ENCODE results near the gene PSMD12. TPM values are rescaled to one million over a fixed set of nuclear protein-coding genes. Genes with fewer than 3 reads are reported as not detected.
"Not testable (repeated sequence)": the region's sequence is repeated elsewhere in the genome, so short reads cannot be mapped to it uniquely, and the experiment has no call there.

Gene PSMD12
- polyA plus RNA-seq, 4 donors: 33.6 to 52.9 (median 46.1) TPM

DNA sequence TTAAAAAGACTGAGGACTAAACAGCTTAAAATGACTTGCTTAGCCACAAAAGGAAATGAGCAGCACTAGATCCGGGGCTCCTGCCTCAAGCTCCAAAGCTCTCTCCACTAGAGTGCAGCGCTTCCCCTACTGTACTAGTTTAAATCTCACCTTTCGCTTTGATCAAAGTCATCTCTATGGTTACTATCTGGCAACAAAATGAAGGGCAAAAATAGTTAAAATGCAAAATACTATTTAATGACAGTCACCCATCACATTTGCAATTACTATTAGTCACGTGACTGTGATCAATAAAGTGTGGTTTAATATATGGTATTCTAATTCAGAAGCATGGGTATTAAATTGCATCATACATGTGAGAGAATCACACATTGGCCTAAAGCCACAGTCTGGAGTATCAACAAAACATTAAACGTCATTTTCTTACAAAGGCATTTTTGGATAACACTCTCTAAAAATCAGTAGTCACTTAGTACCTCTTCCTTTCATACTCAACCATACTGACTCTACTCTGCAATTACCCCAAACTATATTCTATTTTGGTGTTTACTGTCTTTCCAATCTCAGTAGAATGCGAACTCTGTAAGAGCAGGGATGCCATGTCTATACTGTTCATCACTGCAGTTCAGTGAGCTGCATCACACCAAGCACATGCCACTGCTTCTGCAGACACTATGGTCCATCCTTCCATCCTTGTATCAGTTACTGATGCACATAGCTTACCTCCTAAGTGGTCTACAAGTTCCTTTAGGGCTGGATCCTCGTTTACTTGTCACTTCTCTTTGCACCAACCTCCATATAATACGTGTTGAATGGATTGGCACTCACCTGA, 6.2 kb downstream of the PSMD12 start:
- DNase-seq (ENCODE audit: low read depth in 4 of 4, low spot score in 3 of 4): no peak

DNA sequence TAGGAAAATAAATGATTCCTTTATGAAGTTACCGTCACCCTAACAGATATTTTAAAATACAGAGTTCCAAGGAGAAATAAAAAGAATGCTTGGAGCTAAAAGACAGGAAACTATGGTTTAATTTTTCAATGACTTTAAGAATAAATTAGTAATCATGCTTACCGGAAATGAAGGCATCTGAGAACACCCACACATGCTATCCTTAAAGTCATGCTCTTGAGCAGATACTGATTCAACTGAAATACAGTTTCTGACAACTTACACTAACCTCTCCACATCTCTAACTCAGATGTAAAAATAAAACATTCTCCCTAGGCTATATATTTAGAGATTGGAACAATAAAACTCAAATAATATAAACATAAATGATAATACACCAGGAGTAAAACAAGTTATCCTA, 7.8 kb downstream of the PSMD12 start:
- DNase-seq (ENCODE audit: low read depth in 4 of 4, low spot score in 3 of 4): no peak

DNA sequence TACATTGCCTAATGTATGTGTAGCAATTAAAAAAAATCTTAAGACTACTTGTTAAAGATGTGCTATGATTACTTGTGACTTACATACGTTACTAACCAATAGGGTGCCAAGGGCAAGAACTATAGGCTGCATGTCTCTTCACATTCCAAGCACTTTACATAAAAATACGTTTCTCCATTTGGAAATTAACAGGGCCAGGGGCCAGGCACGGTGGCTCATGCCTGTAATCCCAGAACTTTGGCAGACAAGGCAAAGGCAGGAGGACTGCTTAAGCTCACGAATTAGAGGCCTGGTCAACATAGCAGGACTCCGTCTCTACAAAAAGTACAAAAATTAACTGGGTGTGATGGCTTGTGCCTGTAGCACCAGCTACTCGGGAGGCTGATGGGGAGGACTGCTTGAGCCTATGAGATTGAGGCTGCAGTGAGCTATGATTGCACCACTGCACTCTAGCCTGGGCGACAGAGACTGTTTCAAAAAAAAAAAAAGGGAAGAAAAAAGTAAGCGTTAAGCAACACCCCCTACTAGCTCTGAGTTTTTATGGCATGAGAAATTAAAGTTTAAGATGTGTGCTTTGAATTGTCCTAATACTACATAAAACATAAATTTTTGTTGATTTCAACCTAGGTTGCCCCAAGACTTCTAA, 12.3 kb downstream of the PSMD12 start:
- DNase-seq (ENCODE audit: low read depth in 4 of 4, low spot score in 3 of 4): no peak

DNA sequence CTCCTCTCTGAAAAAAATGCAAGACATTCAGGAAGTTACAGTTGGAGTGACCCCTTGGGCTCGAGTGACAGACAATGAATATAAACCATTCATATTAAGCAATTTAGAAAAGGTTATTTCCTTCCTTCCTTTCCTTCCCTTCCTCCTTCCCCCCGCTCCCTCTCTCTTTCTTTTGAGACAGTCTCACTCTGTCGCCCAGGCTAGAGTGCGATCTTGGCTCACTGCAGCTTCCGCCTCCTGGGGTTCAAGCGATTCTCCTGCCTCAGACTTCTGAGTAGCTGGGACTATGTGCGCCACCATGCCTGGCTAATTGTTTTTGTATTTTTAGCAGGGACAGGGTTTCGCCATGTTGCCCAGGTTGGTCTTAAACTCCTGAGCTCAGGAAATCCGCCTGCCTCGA, 13.2 kb downstream of the PSMD12 start:
- no peak for DNase-seq (ENCODE audit: low read depth in 4 of 4, low spot score in 3 of 4)

DNA sequence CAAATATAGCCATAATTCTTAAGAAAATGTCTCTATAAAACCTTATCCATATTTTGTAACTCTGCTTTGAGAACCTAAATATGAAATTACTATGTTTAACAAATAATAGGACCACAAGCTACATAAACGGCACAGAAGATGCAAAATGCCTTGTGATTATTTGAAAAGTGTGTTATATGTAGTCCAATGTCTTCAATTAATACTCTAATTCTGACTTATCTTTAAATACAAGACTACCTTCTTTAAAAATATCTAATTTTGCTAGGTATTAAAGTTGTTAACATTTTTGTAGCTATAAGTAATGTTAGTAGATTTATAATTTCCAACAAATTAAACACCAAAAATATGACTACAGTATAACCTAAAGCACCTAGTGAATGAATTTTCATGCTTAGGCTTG, 17.0 kb downstream of the PSMD12 start:
- no peak for DNase-seq (ENCODE audit: low read depth in 4 of 4, low spot score in 3 of 4)

DNA sequence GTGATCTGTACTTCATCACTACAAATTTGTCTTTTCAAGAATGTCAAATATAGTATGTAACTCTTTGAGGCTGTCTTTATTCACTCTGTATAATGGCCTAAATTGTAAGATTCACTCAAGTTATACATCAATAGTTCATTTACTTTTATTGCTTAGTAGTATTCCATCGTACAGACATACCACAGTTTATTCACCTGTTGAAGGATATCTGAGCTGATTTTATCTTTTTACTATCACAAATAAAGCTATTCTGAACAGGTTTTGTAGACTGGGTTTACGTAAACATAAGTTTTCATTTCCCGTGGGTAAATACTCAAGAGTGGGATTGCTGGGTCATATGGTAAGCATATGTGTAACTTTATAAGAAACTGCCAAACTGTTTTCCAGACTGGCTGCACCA, 18.6 kb downstream of the PSMD12 start:
- DNase-seq (ENCODE audit: low read depth in 4 of 4, low spot score in 3 of 4): no peak

DNA sequence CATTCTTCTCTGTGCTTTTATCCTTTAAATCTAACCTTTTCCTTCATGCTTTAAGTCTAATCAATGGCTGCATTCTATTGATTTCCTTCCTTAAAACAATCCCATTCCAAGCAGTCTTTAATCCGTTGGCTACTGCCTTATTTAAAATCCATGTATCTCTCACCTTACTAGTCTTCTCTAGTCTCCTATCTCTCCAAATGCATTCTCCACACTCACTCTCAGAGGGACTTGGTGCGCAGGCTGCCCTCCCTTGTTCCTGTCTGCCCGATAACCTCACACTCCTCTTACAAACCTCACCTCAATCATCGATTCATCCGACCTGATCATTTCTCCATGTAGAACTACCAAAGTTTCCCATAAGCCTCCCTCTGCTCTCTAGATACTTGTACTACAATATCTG, 23.1 kb downstream of the PSMD12 start:
- no peak for DNase-seq (ENCODE audit: low read depth in 4 of 4, low spot score in 3 of 4)

DNA sequence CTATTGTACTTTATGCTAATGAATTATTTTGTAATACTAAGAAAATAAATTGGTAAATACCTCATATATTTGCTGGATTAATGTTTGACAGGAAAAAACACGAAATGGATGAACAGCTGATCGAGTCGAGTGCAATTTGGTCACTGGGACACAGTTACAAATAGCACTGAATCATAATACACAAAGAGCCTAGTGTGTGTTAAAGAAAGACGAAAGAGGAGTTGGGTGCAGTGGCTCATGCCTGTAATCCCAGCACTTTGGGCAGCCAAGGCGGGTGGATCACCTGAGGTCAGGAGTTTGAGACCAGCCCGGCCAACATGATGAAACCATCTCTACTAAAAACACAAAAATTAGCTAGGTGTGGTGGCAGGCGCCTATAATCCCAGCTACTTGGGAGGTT, 28.0 kb downstream of the PSMD12 start:
- DNase-seq (ENCODE audit: low read depth in 4 of 4, low spot score in 3 of 4): not testable (repeated sequence)

DNA sequence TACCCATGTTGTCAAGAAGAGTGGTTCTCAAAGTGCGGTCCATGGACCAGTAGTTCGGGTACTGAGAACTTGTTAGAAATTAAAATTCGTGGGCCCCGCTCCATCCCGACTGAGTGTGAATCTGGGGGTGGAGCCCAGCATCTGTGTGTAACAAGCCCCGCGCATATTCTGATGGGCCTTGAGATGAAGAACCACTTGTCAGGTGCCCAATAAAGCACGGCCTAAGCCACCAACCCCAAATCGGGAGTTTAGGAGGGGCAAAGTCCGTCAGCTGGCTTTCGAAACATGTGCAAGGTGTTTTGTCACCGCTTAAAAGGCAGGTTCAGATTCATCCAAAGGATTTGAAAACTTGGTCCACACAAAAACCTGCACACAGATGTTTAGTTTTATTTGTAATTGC, 29.5 kb downstream of the PSMD12 start:
- no peak for DNase-seq (ENCODE audit: low read depth in 4 of 4, low spot score in 3 of 4)

DNA sequence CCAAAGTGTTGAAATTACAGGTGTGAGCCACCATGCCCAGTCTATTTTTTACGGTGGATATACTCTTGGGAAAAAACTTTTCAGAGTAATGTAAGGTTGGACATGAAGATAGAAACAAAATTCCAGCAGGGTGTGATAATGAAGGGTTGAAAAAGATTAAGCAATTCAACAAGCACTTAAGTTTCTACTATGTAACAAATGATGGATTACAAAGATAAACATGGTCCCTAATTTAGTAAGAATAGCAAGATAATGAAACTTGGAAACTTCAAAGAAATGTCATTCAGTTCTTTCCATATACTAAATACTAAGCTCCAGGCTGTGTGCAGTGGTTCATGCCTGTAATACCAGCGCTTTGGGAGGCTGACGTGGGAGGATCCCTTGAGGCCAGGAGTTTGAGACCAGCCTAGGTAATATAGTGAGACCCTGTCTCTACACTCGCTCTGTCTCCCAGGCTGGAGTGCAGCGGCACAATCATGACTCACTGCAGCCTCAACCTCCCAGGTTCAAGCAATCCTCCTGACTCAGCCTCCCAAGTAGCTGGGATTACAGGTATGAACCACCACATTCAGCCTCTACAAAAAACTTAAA, 31.0 kb downstream of the PSMD12 start:
- DNase-seq (ENCODE audit: low read depth in 4 of 4, low spot score in 3 of 4): no peak

DNA sequence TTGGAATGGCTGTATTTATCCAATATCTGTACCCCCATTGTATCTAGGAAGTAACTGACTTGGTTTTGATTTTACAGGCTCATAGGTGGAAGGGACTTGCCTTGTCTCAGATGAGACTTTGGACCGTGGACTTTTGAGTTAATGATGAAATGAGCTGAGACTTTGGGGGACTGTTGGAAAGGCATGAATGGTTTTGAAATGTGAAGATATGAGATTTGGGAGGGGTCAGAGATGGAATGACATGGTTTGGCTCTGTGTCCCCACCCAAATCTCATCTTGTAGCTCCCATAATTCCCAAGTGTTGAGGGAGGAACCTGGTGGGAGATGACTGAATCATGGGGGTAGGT, 34.2 kb downstream of the PSMD12 start:
- not testable (repeated sequence) for DNase-seq (ENCODE audit: low read depth in 4 of 4, low spot score in 3 of 4)

DNA sequence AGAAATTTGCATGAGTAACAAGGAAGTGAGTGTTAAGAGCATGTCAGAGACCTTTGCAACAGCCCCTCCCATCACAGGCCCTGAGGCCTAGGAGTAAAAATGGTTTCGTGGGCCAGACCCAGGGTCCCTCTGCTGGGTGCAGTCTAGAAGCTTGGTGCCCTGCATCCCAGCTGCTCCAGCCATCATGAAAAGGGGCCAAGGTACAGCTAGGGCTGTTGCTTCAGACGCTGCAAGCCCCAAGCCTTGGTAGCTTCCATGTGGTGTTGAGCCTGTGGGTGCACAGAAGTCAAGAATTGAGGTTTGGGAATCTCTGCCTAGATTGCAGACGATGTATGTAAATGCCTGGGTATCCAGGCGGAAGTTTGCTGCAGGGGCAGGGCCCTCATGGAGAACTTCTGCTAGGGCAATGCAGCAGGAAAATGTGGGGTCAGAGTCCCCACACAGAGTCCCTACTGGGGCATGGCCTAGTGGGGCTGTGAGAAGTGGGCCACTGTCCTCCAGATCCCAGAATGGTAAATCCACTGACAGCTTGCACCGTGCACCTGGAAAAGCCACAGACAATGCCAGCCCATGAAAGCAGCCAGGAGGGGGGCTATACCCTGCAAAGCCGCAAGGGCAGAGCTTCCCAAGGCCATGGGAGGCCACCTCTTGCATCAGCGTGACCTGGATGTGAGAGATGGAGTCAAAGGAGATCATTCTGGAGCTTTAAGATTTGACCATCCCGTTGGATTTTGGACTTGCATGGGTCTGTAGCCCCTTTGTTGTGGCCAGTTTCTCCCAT, 34.8 kb downstream of the PSMD12 start:
- not testable (repeated sequence) for DNase-seq (ENCODE audit: low read depth in 4 of 4, low spot score in 3 of 4)

DNA sequence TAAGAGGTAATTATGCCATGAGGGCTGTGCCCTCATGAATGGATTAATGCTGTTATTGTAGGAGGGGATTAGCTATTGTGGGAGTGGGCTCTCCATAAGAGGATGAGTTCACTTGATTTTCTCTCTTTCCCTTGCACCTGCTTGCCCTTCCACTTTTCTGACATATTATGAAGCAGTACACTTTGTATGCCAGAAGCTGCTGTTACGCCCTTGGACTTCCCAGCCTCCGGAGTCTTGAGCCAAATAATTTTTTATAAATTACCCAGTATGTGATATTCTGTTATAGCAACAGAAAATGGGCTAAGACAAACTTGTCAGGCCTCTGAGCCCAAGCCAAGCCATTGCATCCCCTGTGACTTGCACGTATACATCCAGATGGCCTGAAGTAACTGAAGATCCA, 38.4 kb downstream of the PSMD12 start:
- DNase-seq (ENCODE audit: low read depth in 4 of 4, low spot score in 3 of 4): no peak

DNA sequence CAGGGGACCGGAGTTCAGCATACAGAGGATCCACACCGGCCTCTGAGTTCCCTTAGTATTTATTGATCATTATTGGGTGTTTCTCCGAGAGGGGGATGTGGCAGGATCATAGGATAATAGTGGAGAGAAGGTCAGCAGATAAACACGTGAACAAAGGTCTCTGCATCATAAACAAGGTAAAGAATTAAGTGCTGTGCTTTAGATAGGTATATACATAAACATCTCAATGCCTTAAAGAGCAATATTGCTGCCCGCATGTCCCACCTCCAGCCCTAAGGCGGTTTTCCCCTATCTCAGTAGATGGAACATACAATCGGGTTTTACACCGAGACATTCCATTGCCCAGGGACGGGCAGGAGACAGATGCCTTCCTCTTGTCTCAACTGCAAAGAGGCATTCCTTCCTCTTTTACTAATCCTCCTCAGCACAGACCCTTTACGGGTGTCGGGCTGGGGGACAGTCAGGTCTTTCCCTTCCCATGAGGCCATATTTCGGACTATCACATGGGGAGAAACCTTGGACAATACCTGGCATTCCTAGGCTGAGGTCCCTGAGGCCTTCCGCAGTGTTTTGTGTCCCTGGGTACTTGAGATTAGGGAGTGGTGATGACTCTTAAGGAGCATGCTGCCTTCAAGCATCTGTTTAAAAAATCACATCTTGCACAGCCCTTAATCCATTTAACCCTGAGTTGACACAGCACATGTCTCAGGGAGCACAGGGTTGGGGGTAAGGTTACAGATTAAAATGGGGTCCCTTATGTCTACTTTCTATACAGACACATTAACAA, 39.2 kb downstream of the PSMD12 start:
- not testable (repeated sequence) for DNase-seq (ENCODE audit: low read depth in 4 of 4, low spot score in 3 of 4)

DNA sequence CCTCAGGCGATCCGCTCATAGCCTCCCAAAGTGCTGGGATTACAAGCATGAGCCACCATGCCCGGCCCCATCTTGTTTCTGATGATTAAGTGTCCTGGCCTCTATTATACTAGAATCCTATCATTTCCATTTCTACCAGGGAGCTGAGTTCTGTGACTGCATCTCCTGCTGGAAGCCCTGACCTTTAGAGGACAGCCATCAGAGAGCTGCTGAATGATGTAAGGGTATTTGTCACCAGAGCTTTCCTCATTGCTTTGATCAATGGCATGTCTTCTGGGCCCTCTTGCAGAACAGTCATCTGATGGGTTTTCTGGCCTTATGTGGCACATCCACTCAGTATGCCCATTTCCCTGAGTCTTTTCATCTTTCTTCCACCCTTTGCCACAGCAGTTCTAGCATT, 39.9 kb downstream of the PSMD12 start:
- no peak for DNase-seq (ENCODE audit: low read depth in 4 of 4, low spot score in 3 of 4)

DNA sequence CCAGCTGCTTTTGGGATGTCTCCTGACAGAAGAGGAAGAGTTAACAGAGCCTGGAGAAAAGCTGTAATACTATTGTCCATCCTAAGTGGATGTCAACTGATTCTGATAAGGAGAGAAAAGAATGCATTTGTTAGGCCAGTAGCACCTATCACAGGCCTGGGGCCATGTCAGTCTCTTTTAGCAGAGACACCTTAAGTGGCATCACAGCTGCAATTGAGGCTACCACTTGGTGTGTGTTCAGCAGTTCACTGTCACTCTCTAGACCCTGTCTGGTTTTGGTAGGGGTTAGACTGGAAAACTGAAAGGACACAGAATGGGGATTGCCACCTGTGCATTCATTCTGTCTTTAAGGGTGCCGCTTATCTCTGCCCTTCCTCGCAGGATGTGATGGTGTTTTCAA, 42.0 kb downstream of the PSMD12 start:
- DNase-seq (ENCODE audit: low read depth in 4 of 4, low spot score in 3 of 4): no peak

DNA sequence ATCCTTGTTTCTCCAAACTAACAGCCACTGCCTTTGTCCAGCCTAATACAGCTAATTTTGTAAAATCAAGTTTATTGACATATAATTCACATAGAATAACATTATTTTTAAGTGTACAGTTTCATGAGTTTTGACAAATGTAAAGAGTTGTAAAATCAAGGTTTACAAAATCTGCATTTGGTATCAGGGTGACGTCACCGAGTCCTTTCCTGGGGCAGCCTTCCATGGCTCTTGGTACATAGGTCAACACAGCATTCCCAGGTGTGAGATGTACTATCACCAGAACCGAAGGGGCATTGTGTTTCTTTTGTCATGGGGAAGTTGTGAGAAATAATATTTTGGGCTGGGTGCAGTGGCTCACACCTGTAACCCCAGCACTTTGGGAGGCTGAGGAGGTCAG, 42.9 kb downstream of the PSMD12 start:
- no peak for DNase-seq (ENCODE audit: low read depth in 4 of 4, low spot score in 3 of 4)

DNA sequence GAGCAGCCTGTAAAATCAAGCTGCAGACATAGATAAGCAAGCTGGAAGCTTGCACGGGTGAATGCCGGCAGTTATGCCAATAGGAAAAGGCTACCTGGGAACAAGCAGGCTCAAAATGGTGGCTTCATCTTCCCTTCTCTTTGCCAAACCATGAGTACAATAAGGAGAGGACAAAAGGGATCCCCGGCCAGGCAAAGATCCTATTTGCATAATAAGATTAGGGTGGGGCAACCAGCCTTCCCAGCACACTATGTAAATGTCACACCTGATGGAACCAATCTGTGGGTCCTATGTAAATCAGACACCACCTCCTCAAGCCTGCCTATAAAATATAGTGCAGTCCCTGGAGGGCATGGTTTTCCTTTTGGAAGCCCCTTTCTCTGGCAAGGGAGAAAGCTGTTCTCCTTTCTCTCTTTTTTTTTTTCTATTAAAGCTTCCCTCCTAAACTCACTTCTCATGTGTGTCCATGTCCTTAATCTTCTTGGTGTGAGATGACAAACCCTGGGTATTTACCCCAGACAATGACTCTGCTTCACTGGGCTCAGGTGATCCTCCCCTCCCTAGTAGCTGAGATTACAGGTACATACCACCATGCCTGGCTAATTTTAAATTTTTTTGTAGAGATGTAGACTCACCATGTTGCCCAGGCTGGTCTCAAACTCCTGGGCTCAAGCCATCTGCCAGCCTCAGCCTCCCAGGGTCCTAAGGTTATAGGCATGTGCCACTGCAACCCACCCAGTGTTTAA, 44.2 kb downstream of the PSMD12 start:
- DNase-seq (ENCODE audit: low read depth in 4 of 4, low spot score in 3 of 4): no peak

DNA sequence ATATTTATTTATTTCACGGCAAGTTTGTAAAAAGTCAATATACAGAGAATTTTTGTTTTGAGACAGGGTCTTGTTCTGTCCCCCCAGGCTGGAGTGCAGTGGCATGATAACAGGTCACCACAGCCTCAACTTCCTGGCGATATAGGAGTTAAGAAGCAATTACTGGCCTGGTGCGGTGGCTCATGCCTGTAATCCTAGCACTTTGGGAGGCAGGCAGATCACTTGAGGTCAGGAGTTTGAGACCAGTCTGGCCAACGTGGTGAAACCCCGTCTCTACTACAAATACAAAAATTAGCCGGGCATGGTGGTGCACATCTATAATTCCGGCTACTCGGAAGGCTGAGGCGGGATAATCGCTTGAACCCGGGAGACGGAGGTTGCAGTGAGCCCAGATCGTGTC, 44.9 kb downstream of the PSMD12 start:
- DNase-seq (ENCODE audit: low read depth in 4 of 4, low spot score in 3 of 4): not testable (repeated sequence)

DNA sequence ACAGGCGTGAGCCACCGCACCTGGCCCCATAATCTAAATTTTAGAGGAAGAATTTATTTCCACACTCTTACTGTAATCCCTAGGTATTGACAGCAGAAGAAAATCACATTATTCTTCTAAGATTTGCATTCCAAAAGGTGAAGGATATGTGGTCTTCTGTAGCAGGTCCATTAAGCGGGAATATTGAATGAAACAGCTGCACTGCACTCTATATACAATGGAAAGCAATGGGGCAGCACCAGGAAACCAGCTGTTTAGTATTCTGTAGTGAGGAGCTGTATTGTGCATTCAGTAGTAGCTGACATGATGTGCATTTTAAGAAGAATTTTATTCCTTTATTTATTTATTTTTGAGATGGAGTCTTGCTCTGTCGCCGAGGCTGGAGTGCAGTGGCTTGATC, 49.6 kb downstream of the PSMD12 start:
- no peak for DNase-seq (ENCODE audit: low read depth in 4 of 4, low spot score in 3 of 4)
